K562 (cell line): ENCODE data around the gene AIDA. TPM values are rescaled to one million over a fixed set of nuclear protein-coding genes. Genes with fewer than 3 reads are reported as not detected.

ENCODE experiments used
- ATF6 ChIP-seq: sonication (generic); formaldehyde crosslinking; IDR thresholded peaks from 2 replicates; pipeline ENCODE4 v1.4.0; 2020; ENCODE audit warnings: mild to moderate bottlenecking, missing genetic modification reagents
- E2F1 ChIP-seq: sonication (generic); formaldehyde crosslinking; IDR thresholded peaks from 2 replicates; pipeline ENCODE4 v1.8.1; 2023; ENCODE audit warnings: mild to moderate bottlenecking, missing genetic modification reagents, moderate library complexity
- E2F5 ChIP-seq: sonication (generic); formaldehyde crosslinking; IDR thresholded peaks from 2 replicates; pipeline ENCODE4 v1.8.0; 2022; ENCODE audit warnings: mild to moderate bottlenecking, missing genetic modification reagents
- POU5F1 ChIP-seq: fragments of 150-350 bp; IDR thresholded peaks from 2 replicates; pipeline ENCODE4 v1.6.1; 2014; ENCODE audit warnings: borderline replicate concordance, low read length, low read depth, mild to moderate bottlenecking; ENCODE audit not compliant: partially characterized antibody
- SREBF2 ChIP-seq: sonication (generic); formaldehyde crosslinking; IDR thresholded peaks from 2 replicates; pipeline ENCODE4 v1.4.0; 2020; ENCODE audit warnings: mild to moderate bottlenecking, missing genetic modification reagents
- TFE3 ChIP-seq: fragments of 450-650 bp; formaldehyde crosslinking; IDR thresholded peaks from 2 replicates; pipeline ENCODE4 v1.4.0; 2020; ENCODE audit warnings: mild to moderate bottlenecking, mixed read lengths
- ZNF398 ChIP-seq: fragments of 250-450 bp; sonication (Bioruptor Pico); IDR thresholded peaks from 2 replicates; pipeline ENCODE4 v1.8.0; 2021; ENCODE audit warnings: moderate library complexity, mild to moderate bottlenecking, inconsistent platforms
- ZNF609 ChIP-seq: sonication (generic); formaldehyde crosslinking; IDR thresholded peaks from 2 replicates; pipeline ENCODE4 v1.8.1; 2023; ENCODE audit warnings: missing genetic modification reagents, mild to moderate bottlenecking, borderline replicate concordance
- ZNF668 ChIP-seq: fragments of 250-450 bp; sonication (Bioruptor Pico); IDR thresholded peaks from 2 replicates; pipeline ENCODE4 v1.8.0; 2022; ENCODE audit warnings: mild to moderate bottlenecking, inconsistent platforms
- polyA plus RNA-seq, 8 experiments: library from polyadenylated mRNA; depleted of rRNA in 4 of 8; stranded (reverse) in 5 of 8; unstranded in 3 of 8; fragments of >200 nt; fragmentation: Nextera tagmentation in 2 of 8; fragmentation: Illumina TruSeq in 1 of 8; extraction: Ambion mirVana in 2 of 8; extraction: Trizol in 1 of 8; gene quantifications; 2 replicates each; pipeline versions ENCODE4 v1.2.1 to v1.2.3, GENCODE V29; 2011 to 2014; ENCODE audit warnings: inconsistent platforms in 1 of 8, missing spikeins in 1 of 8
- total RNA-seq, 7 experiments: library from RNA; depleted of rRNA in 6 of 7; stranded (reverse); fragments of >200 nt in 6 of 7; fragmentation: Illumina TruSeq in 2 of 7; extraction: Trizol in 2 of 7; gene quantifications; 2 replicates each; pipeline versions ENCODE4 v1.2.1 to v1.2.3, GENCODE V29; 2011 to 2021; ENCODE audit warnings: low replicate concordance in 1 of 7

AIDA gene
- total and polyA plus RNA-seq, 9 of the 15 experiments (the other 6 are each of a cell fraction or from before 2014, with no cell fraction given): 18.2 to 77.9 (median 24.9) TPM

- TF ChIP-seq E2F1 (CRISPR knock-in tag) (no peak), ZNF668 (no peak), ATF6 (CRISPR knock-in tag) (no peak), E2F5 (CRISPR knock-in tag) (peak; percentile 39; the same call in 1 of the 2 replicates), TFE3 (no peak), SREBF2 (CRISPR knock-in tag) (no peak), POU5F1 (no peak), ZNF609 (CRISPR knock-in tag) (peak; percentile 38; the same call in 1 of the 2 replicates), ZNF398 (CRISPR knock-in tag) (no peak)
These were observed 705 bp downstream of the AIDA start (continued) for GRCh38 chr1:222711319-222712252.
